Measurements from ENCODE around the gene PRDM16. TPM values are rescaled to one million over a fixed set of nuclear protein-coding genes. Genes with fewer than 3 reads are reported as not detected.

Gene PRDM16
- total and polyA plus RNA-seq, 2 of the 4 experiments (the other 2 are of a cell fraction): 0.02 TPM; not detected in 1

DNA sequence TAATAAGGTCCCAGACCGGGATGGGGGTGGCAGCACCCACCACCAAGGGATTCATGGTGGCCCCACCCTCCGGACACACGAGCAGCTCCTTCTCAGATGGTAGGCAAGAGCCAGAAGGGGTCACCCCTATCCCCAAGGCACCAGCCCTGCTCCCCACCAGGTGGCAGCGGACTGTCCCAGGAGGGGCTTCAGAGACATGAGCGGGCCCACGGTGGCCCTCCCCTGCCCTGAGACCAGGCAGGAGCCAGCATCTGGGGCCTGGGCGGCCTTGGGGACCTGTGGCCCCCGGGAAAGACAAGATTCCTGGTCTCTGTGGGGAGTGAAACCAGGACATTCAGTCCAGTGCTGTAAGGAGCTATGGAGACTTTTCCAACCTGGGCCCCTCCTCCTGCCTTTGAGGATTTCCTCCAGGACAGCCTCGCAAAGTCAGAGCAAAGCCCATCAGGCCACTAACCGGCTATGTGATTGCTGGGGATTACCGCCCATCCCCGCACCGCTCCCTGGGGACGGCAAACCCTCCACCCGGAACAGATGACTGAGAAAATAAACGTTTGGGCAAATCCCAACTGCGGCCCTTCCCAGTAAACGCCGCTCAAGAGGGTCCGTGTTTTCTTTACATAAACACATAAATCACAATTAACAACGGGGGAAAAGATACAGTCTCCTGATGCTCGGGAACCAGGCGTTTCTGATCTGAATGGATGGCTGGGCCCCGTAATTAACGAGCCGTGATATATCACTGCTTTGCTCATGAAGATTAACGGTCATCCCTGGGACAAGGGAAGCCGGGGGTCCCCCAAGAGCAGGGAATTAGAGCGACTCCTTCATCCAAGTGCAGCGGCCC lies 334.6 kb downstream of the PRDM16 start:
- H4K8ac ChIP-seq (ENCODE audit: low read depth in 2 of 2, low read length in 2 of 2): no peak overlapping the region
- H3K23ac ChIP-seq (ENCODE audit: low read depth, low read length): no peak overlapping the region
- BruUV-seq (replicated peaks): no TSS peak
- no peak for ATAC-seq (ENCODE audit: low read depth)
- peaks cover 2% of the 10 kb centered on the region; the same call in 1 of the 2 replicates for H3K4me1 ChIP-seq (ENCODE audit: control insufficient read depth, insufficient read depth, low read length)
- no peaks in the 10 kb centered on the region for H3K79me1 ChIP-seq (ENCODE audit: low read depth in 1 of 2, low read length in 2 of 2)
- H3K56ac ChIP-seq (ENCODE audit: extremely low read depth, insufficient read depth, low read length): no peak overlapping the region
- H2AK9ac ChIP-seq (replicated peaks; ENCODE audit: low read depth, low read length, poor library complexity): no peak overlapping the region
- no peak overlapping the region for H3K4me2 ChIP-seq (ENCODE audit: low read depth, low read length)
- no peak overlapping the region for H2BK15ac ChIP-seq (ENCODE audit: low read depth, low read length)
- DNase-seq: no peak
- no peak overlapping the region for H2BK120ac ChIP-seq (ENCODE audit: low read depth, low read length)
- no peak overlapping the region for H2AFZ ChIP-seq (replicated peaks; ENCODE audit: low read length, poor library complexity)
- H4K5ac ChIP-seq (ENCODE audit: low read depth, low read length): no peak overlapping the region
- ChIA-PET CTCF (no interaction called here), POLR2A (ENCODE audit: unreplicated experiment) (no interaction called here)
- H3K9me1 ChIP-seq (ENCODE audit: insufficient read depth, low read length): no peaks in the 10 kb centered on the region
- H2BK5ac ChIP-seq (ENCODE audit: low read depth, low read length, poor library complexity, severe bottlenecking): no peak overlapping the region
- TF ChIP-seq CHD1 (IDR thresholded peaks at IDR 0.05; ENCODE audit: low read depth, low read length): no peak
- TF ChIP-seq, protein P1, sequence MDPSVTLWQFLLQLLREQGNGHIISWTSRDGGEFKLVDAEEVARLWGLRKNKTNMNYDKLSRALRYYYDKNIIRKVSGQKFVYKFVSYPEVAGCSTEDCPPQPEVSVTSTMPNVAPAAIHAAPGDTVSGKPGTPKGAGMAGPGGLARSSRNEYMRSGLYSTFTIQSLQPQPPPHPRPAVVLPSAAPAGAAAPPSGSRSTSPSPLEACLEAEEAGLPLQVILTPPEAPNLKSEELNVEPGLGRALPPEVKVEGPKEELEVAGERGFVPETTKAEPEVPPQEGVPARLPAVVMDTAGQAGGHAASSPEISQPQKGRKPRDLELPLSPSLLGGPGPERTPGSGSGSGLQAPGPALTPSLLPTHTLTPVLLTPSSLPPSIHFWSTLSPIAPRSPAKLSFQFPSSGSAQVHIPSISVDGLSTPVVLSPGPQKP (IDR thresholded peaks at IDR 0.05; ENCODE audit: borderline replicate concordance, low read depth, low read length): no peak
- TF ChIP-seq RFX5 (IDR thresholded peaks at IDR 0.05; ENCODE audit: low read depth, low read length): no peak
- no peak for TF ChIP-seq FOS (IDR thresholded peaks at IDR 0.05; ENCODE audit: low read depth, low read length)
- no peak for TF ChIP-seq MXI1 (IDR thresholded peaks at IDR 0.05; ENCODE audit: borderline replicate concordance, low read depth, low read length)
- TF ChIP-seq, protein P2, sequence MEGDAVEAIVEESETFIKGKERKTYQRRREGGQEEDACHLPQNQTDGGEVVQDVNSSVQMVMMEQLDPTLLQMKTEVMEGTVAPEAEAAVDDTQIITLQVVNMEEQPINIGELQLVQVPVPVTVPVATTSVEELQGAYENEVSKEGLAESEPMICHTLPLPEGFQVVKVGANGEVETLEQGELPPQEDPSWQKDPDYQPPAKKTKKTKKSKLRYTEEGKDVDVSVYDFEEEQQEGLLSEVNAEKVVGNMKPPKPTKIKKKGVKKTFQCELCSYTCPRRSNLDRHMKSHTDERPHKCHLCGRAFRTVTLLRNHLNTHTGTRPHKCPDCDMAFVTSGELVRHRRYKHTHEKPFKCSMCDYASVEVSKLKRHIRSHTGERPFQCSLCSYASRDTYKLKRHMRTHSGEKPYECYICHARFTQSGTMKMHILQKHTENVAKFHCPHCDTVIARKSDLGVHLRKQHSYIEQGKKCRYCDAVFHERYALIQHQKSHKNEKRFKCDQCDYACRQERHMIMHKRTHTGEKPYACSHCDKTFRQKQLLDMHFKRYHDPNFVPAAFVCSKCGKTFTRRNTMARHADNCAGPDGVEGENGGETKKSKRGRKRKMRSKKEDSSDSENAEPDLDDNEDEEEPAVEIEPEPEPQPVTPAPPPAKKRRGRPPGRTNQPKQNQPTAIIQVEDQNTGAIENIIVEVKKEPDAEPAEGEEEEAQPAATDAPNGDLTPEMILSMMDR (conservative IDR thresholded peaks at IDR 0.05; ENCODE audit: low read depth, low read length): no peak
- TF ChIP-seq, protein P3, sequence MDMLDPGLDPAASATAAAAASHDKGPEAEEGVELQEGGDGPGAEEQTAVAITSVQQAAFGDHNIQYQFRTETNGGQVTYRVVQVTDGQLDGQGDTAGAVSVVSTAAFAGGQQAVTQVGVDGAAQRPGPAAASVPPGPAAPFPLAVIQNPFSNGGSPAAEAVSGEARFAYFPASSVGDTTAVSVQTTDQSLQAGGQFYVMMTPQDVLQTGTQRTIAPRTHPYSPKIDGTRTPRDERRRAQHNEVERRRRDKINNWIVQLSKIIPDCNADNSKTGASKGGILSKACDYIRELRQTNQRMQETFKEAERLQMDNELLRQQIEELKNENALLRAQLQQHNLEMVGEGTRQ (IDR thresholded peaks at IDR 0.05; ENCODE audit: low read depth, low read length): no peak
- TF ChIP-seq CEBPB (IDR thresholded peaks at IDR 0.05; ENCODE audit: low read depth, low read length): no peak
- no peak for TF ChIP-seq BHLHE40 (IDR thresholded peaks at IDR 0.05; ENCODE audit: low read depth, low read length)
- no peak overlapping the region for H4K91ac ChIP-seq (ENCODE audit: insufficient read depth, low read depth, low read length)
- dilution Hi-C loops (cut with HindIII; ENCODE audit: low sequenced_read_pairs, unreplicated experiment): no loop called here
- H3K4ac ChIP-seq (ENCODE audit: low read depth, low read length): no peak overlapping the region
- H3K36me3 ChIP-seq (ENCODE audit: control insufficient read depth, insufficient read depth, low read length): no peaks in the 10 kb centered on the region
- H4K20me1 ChIP-seq (ENCODE audit: insufficient read depth, low read length): no peaks in the 10 kb centered on the region
- H3K27ac ChIP-seq (ENCODE audit: insufficient read depth, low read length): no peak overlapping the region
- WGBS, 2 experiments (ENCODE audit: extremely low coverage in 2 of 2, insufficient read length in 1 of 2): 22% methylated on average over 7 of the region's 30 CpGs; no CpG with 5 or more reads in 1 of the 2 experiments
- no peak overlapping the region for H3K14ac ChIP-seq (replicated peaks; ENCODE audit: low read depth, low read length)
- in situ Hi-C loops (cut with MboI; ENCODE audit: low sequenced_read_pairs): no loop called here
- intact Hi-C loops (cut with micrococcal nuclease): no loop called here
- H3K9ac ChIP-seq (ENCODE audit: low read depth, low read length): no peak overlapping the region
- no peaks in the 10 kb centered on the region; the same call in 1 of the 2 replicates for H3K9me3 ChIP-seq (ENCODE audit: control insufficient read depth, insufficient read depth, low read length)
- no peak overlapping the region for H3K4me3 ChIP-seq (ENCODE audit: insufficient read depth, low read depth, low read length)
- peaks cover 12% of the 10 kb centered on the region; the same call in 1 of the 2 replicates for H3K27me3 ChIP-seq (ENCODE audit: control insufficient read depth, insufficient read depth, low read length)
- H2BK20ac ChIP-seq (ENCODE audit: low read depth, low read length): no peak overlapping the region
- H2AK5ac ChIP-seq (ENCODE audit: low read depth, low read length): no peak overlapping the region
- H3K18ac ChIP-seq (ENCODE audit: low read depth, low read length): no peak overlapping the region
